GM19324 (cell line): ENCODE measurements around the gene ETV3L.
A peak's percentile ranks its signal among the peaks of the same experiment; 100 is the strongest.

Experiments used
- ATAC-seq: cut with Tn5 transposase; IDR thresholded peaks from one replicate; pipeline ENCODE4 v1.9.1; 2021; ENCODE audit warnings: mild to moderate bottlenecking, moderate library complexity; ENCODE audit not compliant: unreplicated experiment, low FRiP score

ETV3L gene

DNA sequence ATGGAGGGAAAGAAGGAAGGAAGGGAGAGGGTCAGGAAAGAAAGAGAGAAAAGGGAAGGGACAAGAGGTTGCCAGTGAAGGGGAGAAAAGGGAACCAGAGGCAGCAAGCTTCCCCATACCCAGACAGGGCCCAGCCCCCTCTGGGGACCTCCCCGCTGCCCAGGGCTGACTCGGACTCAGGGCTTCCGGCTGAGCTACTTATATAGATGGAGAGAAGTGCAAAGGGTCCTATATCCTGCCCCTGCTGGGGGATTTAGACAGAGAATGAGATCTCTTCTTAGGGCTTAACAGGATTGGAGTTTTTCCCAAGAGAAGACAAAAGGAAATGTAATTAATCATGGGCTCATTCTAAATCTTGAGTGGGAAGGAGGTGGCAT, at the start of gene ETV3L:
TSS of gene ETV3L (minus strand) at position 176 of the 377 bp plus-strand sequence. CDS start 285 bp downstream, outside the sequence.
- no peak for ATAC-seq

DNA sequence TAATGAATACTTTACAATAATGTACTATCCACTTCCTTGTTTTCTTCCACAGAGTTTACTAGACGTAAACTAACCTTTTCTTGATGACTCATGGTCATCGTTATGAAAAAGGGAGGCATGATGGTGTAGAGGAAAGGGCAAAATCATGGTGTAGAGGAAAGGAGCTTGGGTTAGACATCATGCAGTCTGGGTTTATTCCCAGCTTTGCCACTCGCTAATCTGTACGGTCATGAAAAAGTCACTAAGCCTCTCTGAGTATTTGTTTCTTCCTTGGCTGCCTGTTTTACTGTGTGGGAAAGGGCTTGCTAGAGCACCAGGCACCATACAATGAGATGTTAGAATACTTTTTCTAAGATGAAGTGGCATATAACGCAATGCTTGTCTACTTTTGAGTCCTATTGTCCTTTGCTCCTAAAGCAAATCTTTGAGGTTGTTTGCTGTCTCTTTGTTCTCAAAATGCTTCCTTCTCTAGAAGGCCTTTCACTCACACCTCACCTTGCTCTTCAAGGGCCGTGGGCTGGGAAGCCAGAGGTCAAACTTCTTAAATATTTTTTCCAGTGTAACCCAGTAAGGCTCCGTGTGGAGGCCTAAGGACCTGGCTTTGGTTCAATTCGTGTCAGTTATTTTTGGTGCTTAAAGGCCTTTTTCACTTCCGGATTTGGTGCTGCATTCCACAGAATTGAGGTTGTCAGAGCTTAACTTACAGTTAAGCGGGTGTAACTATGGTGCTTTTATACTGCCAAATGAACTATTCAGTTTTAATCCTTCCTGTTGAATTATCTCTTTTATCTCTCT, 48.5 kb upstream of the ETV3L start:
- ATAC-seq, result no peak

DNA sequence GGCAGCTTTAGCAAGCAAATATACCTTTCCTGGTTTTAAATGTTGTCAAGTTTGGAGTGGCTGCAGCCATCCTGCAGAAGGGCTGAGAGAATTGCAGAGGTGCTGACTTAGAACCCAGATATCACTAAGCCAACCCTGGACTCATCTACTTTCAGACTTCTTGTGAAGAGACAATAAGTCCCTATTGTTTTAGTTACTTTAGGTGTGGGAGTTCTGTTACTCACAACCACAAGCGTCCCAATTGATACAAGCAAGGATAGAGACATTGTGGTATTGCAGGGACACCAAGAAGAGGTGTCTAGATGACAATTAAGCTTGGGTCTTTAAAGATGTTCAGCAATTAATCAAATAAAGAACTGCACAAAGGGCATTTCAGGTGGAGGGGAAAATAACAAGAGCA, 47.4 kb upstream of the ETV3L start:
- no peak for ATAC-seq

DNA sequence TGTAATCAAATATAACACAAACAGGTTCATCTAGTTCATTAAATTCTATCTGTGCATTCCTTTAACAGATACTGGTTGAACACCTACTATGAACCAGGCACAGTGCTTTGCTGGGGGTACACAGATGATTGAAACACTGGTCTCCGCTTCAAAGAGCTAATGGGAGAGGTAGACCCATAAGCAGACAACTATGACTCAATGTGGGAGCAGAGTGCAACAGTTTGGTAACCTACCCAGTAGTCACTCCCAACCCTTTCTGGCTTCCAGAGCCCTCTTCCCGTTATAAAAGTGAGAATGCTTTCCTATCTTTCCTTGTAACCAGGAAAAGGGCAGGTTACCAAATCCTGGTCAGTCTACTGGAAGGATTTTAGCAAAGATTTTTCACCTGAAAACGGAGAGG, 46.6 kb upstream of the ETV3L start:
- no peak for ATAC-seq

DNA sequence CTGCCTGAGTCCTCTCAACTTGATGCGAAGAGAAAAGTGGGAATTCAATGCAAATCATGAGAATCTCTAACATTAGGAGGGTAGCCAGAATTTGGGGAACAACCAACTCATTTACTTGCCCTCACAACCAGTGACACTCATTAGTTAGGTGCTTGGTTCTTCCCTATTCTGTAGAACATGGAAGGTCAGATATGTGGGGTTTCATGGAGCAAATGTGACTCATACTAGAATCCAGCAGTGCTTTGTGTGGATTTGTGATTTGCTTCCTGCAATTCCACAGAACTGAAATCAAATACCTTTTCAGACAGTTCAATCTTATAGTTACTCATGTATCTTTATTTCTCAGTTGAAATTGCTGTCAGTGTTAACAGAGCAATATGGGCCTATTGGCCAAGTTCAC, 45.5 kb upstream of the ETV3L start:
- no peak for ATAC-seq

DNA sequence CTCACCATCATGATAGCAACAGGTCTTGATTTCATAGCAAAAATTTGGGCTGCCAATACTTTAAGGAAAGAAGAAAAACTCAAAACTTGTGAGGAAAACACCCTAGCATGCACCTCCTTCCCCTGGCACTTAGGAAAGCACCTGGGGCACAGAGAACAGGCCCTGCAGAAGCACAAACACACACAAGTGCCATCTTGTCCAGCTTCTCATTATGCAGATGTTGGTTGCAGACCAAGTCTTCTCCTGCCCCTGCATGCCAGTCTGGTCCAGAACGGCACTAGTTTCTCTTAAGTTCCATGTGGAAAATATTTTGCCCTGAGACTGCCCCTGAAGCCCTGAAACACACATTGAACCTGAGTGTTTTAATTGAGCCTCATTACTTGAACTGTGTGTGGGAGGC, 44.9 kb upstream of the ETV3L start:
- no peak for ATAC-seq

DNA sequence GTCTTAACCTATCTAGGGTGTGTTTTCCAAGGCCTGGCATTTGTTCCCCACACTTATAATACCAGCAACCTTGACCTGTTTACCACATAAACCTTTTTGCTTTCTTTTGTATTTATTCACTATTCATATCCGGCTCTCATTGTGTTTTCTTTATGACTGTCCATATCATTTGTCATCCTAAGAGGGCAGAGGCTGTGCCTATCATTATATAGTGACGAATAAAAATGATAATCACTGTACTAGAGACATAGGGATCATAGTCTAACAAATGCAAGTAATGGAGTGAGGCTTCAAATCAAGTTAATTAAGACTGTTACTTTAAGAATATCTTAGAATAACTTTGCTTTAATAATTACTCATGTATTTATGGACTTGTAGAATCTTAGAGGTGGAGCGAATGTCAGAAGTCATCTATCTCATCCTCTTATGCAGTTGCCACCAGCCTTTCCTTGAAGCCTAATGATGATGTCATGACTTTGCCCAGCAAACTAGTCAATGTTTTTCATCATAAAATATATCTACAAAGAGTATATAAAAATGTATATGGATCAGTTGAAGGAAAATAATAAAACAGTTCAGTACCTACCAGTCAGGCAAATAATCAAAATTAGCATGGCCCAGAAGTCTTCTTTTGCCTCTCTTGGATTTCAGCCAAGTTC, 43.3 kb upstream of the ETV3L start:
- ATAC-seq, result no peak

DNA sequence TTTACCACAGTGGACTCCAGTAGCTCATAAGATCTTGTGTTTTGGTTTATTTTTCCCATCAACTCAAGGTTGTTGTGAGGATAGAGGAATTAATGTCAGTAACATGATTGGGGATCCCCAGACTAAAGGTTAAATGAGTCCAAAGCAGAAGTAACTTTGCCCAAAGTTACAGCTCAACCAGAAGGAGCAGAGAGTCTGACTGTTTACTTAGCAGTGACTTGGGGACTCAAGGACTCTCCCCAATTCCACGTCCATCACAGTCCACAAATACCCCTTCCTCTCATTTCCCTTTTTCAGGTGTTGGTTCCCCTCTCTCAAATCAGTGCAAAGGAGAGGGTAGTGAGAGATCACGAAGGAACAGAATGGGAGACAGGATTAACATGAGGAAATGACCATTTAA, 42.6 kb upstream of the ETV3L start:
- ATAC-seq, result no peak

DNA sequence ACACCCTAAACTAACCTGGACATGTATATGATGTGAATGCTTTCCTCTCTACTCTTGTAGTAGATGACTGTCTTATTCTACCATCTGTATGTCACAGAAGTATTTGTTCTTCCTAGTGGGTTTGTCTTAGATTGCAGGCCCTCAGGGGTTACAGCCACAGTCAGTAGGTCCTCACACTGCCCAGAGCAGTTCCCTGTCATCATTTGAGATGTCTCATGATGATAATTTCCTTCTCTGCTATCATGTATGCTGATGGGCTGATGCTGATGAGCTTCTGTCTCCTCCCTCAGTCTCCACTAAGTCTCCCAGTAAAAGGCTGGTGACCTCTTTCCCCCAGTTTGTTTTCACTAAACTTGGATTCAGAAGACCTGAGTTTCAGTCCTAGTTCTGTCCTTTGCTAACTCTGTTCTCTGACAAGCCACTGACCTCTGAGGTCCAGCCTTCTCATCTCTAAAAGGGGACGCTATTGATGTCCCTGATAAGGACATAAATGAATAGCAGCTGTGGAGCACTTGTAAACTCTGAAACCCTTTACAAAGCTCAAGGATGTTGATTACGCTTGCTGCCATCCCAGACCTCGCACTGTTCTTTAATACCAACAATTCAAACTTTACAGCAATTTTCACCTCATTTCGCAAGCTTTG, 41.7 kb upstream of the ETV3L start:
- ATAC-seq, result no peak

DNA sequence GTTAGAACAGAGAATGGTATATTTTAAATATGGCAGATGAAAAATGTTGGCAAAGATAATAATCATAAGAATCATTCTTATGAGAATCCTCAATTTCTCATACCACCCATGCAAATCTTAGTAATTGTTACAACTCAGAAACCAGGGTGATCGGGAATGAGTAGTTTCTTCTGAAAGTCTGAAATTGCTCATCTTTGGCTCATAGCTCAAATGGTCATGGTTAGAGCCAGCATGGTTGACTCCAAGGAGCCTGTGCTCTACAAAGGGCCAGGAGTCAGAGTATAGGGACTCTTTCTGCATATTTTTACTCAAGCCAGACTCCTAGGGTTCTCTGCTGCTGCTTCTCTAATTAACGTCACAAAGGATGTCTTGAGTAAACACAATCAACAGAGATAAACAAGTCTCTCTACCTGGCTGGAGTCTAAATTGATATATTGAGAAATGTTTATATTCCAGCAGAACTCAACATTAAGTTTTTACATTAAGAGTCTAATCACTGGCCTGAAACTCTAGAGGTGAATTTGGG, 40.5 kb upstream of the ETV3L start:
- no peak for ATAC-seq

DNA sequence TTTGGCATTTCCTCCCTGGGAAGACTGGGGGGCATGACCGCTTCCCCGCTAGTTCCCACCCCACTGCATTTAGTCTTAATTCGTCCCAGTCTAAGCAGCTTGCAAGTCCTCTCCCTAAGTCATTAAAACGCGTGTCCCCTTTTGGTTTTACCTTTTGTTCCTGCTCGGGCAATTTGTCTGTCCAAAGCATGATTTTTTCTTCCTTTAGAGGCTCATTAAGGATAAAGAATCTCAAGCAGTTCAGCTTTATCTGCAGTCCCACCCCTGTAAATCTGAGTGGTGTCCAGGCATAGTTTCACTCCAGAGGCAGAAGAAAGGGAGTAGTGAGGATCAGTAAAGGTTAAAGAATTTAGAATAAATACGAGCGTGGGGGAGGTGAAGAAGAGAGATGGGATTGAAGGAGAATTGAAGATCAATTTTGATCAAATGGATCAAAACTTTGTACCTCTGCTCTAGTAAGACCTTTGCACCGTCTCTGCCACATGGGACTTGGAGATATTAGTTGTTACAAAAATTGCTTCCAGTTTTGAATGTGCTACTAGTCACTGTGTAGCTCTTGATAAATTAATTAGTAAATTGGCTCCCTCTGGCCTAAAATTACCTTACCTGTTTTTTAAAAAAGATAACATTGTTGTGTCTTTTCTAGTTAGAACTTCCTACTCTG, 39.6 kb upstream of the ETV3L start:
- no peak for ATAC-seq

DNA sequence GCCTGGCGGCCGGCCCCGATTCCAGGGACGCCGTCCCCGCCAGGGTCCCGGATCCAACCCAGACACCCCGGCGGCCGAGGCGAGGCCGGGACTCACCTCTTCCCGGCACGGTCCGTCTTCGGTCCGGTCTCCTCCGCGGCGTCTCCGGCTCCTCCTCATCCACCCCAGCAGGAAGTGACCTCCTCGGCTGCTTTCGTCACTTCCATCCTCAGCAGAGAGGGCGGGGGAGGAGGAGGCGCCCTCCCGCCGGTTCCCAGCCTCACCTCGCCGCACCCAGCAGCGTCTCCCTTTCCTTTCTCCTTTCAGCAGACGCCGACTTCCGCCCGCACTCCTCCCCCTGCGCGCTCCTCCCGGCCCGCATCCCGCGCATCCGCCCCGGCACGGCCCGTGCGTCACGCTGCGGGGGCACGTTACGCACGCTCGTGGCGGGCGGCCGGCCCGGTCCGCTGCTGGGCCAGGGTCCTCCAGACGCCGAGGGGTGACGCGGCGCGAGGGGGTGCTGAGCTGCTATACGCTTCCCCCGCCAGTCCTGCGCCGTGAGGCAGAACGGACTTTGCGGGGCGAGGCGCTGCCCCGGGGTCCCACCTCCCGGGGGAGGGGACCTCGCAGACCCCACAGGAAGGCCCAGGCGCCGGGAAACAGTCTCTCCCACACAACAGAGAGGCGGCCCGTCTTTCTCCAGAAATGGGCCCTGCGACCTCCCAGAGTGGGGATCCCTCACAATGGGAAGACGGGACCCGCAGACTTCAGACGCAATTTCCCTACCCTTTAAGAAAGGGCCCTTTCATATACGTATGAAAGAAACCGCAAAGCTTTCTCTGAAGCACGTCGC, 38.8 kb upstream of the ETV3L start, which contains the start of gene ETV3:
TSS of gene ETV3 (minus strand) at position 176 of the 832 bp plus-strand sequence. CDS start 2,043 bp downstream, outside the sequence.
- ATAC-seq, result peak; percentile 93

DNA sequence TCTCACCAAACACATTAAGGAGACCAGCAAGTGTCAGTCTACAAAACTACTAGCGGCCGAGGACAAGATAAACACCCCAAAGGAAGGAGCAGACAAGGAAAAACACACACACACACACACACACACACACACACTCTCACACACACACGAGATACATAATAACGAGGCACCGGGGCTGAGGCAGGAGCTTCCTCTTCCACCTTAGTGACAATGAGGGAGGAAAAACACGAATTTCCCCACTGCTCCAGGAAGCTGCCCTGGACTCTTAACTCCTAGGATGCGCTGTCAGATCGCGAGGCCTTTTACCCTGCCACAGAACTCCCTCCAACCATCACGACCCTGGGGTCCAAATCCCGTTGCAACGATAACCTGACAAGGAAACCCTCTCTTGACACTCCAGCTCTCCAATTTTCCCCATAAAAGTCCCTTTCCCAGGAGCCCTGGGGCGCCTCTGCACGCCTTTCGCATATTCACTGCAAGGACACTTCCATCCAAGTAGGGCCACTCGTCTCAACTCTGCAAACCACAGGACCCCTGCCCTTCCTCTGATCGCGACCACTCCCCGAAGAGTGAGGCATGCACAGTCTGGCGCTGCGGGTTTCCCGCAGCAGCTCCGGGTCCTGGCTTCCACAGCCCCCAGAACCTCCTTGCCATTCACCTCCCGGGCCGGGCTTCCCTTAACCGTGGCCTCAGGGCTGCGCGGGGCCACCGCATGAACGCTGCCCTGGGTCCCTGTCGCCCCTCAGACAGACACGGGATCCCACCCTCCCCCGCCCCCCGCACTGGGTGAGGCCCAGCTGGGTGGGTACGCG, 38.0 kb upstream of the ETV3L start:
- ATAC-seq, result no peak

DNA sequence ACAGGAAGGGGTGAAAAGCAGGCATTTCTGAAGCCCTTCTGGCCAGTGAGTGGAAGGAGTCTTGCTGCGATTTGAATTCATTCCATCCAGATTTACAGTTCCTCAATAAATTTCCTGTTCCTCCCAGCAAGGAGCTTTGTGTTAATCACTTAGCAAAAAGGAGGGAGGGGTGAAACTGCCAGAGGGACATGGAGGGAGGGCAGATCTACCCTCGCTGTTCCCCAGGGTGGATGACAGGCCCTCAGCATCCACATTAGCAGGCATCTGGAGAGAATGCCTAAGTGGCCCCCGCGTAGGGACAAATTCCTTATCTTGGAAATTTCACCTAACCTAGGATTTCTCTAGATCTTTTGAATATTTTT, 37.4 kb upstream of the ETV3L start:
- no peak for ATAC-seq

DNA sequence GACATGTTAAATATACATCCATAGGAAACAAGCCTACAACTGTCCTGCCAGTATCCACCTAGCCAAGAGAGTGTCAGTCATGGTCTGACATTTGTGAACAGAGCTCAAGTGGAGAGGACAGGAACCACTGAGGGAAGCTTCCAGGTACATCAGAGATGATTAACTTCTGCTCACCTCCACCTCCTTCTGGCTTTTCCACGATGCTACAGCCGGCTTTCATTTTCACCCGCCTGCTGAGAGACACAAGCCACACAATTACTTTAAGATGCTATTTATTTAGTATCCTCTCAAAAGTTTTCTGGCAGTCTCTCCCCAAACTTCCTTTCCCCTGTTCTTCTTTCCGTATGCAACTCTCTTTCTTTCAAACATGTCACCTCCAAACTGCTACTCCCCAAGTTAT, 36.5 kb upstream of the ETV3L start:
- no peak for ATAC-seq

DNA sequence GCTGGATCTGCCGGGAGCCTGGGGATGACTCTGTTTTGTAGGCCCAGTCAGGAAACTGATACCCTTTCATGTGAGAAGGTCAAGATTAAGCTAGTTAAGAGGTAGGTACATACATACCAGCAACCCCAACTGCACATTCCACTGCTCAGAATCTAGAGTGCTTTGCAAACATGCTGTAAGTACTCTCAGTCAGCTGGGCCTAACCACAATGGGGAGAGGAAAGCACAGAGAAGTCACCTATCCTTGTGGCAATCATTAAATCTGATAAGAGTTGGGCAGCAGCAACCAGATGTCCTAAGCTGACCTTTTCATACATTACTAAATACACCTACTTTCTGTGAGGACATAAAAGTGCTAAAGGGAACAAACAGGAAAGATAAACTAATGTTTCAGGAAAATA, 36.0 kb upstream of the ETV3L start:
- ATAC-seq, result no peak

DNA sequence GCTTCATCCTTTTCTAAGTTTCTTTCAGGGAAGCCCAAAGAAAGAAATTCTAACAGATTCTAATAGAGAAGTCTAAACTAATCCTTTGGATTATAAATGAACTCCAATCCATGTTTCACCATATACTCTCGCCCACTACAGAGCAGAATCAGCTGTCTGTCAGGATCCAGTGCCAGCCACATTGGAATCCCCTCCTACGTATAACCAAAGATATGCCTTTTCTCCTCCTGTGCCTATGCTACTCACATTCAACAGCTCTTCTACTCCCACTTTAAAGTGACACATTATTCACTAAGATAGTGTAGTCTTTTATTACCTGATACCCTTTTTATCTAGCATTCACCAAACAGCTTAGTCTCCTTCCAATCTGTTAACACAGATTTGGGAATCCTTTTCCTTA, 35.5 kb upstream of the ETV3L start:
- no peak for ATAC-seq

DNA sequence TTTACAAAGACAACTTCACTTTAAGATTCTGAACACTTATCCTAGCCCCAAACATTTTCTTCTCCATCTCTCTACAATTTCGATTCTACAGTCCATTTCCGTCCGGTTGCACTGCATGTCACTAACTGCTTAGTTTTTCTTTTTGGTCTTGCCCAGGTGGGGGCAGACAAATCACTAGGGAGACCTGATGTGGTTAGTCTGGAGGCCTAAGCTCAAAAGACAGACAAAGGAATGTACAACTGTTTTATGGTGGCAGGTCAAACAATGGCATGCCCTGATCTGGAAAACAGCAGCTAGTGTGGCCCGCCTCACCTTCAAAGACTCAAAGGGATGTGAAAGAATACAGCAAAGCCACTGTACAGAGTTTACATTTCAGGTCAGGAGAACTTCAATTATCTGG, 34.8 kb upstream of the ETV3L start:
- ATAC-seq, result no peak

DNA sequence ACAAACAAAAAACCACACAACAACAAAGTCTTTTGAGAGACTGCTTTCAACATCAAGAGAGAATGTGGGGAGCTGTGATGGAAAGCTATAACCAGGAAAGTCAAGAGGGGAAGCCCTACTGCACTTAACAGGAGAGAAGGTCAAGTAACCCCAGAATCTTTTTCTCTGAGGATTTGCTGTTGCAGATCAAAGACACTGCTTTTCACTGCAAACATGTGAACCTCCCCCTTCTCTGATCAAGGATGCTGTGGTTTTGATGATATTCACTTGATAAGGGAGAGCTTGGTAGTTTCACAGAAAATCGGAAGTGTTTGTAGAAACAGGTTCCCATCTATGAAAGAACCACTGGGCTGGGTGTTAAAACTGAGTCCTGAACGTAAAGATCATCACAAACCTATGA, 33.8 kb upstream of the ETV3L start:
- no peak for ATAC-seq
